ENCODE data around the gene YPEL1. TPM values are rescaled to one million over a fixed set of nuclear protein-coding genes. Genes with fewer than 3 reads are reported as not detected.

Gene YPEL1
- total RNA-seq, 1 experiment from 2014 or later: 3.1 TPM

- ChIA-PET CTCF (no interaction called here), RAD21 (ENCODE audit: low non-redundant PET in 1 of 2, low total read pairs in 2 of 2, uncharacterized antibody in 2 of 2, unreplicated experiment in 2 of 2) (no interaction called here), POLR2A (no interaction called here)
- no peaks in the 10 kb centered on the region for H3K9me3 ChIP-seq (ENCODE audit: control insufficient read depth in 1 of 2, insufficient read depth in 1 of 2, low read depth in 1 of 2, low read length in 2 of 2)
- DNase-seq (ENCODE audit: low read depth, low spot score) (no peak), ATAC-seq (no peak)
- no TSS peak for BruUV-seq (replicated peaks)
- intact Hi-C loops (cut with micrococcal nuclease): no loop called here
- no peak overlapping the region for H3K27ac ChIP-seq (ENCODE audit: low read depth, low read length)
- no peak overlapping the region for H3K9ac ChIP-seq (ENCODE audit: low read length)
- no peaks in the 10 kb centered on the region for H4K20me1 ChIP-seq (ENCODE audit: insufficient read depth)
- H3K4me2 ChIP-seq (ENCODE audit: low read length): no peak overlapping the region
- H2AFZ ChIP-seq (ENCODE audit: low read depth, low read length, poor library complexity, severe bottlenecking): no peak overlapping the region
- H3K79me2 ChIP-seq (ENCODE audit: insufficient read depth, low read length): no peaks in the 10 kb centered on the region
- H3K4me3 ChIP-seq (replicated peaks in 1 of 2; ENCODE audit: low read depth in 1 of 2, low read length in 2 of 2): no peak overlapping the region
- TF ChIP-seq SP1 (IDR thresholded peaks at IDR 0.05; ENCODE audit: low read depth): no peak
- TF ChIP-seq, protein P1, sequence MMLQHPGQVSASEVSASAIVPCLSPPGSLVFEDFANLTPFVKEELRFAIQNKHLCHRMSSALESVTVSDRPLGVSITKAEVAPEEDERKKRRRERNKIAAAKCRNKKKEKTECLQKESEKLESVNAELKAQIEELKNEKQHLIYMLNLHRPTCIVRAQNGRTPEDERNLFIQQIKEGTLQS (IDR thresholded peaks at IDR 0.05): no peak
- no peak for TF ChIP-seq REST (IDR thresholded peaks at IDR 0.05; ENCODE audit: low read depth)
- no peak for TF ChIP-seq SIN3A (IDR thresholded peaks at IDR 0.05; ENCODE audit: low read depth)
- TF ChIP-seq CEBPB (IDR thresholded peaks at IDR 0.05; ENCODE audit: low read depth): no peak
- TF ChIP-seq ZFX (IDR thresholded peaks at IDR 0.05): no peak
- TF ChIP-seq ELF1 (IDR thresholded peaks at IDR 0.05; ENCODE audit: borderline replicate concordance, low read depth): no peak
- TF ChIP-seq, protein P2, sequence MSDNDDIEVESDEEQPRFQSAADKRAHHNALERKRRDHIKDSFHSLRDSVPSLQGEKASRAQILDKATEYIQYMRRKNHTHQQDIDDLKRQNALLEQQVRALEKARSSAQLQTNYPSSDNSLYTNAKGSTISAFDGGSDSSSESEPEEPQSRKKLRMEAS (IDR thresholded peaks at IDR 0.05): no peak
- no peaks in the 10 kb centered on the region for H3K9me2 ChIP-seq (ENCODE audit: insufficient read depth)
- no peaks in the 10 kb centered on the region for H3K4me1 ChIP-seq (ENCODE audit: control insufficient read depth in 1 of 2, insufficient read depth in 2 of 2, low read length in 2 of 2)
- H3K27me3 ChIP-seq (ENCODE audit: insufficient read depth, low read length): no peaks in the 10 kb centered on the region
- H3K36me3 ChIP-seq (ENCODE audit: control insufficient read depth in 1 of 2, insufficient read depth in 2 of 2, low read length in 2 of 2): peaks cover 6 to 8% of the 10 kb centered on the region in 2 experiments; a peak in 2 of 4 replicates
These were observed 37.7 kb downstream of the YPEL1 start for GRCh38 chr22:21697880-21698279.
